IPS-18c (cell line): ENCODE data around the gene SLC26A1.
"Not testable (repeated sequence)": the region's sequence is repeated elsewhere in the genome, so short reads cannot be mapped to it uniquely, and the experiment has no call there.

Experiments
- H3K4me3 ChIP-seq: 2 replicates; pipeline ENCODE4 v1.7.0; 2013; ENCODE audit warnings: low read depth, mild to moderate bottlenecking, low read length, moderate library complexity; ENCODE audit not compliant: insufficient read depth
- H3K9me3 ChIP-seq: one replicate; pipeline ENCODE4 v1.6.1; 2013; ENCODE audit warnings: mild to moderate bottlenecking, low read length, moderate library complexity; ENCODE audit not compliant: control insufficient read depth, insufficient read depth

SLC26A1 gene

GRCh38 chr4:939508-939907 is 53.7 kb downstream of the SLC26A1 start:
- H3K4me3 ChIP-seq, H3K9me3 ChIP-seq: not testable (repeated sequence)
